Measurements from ENCODE around the gene GLI3.

DNA sequence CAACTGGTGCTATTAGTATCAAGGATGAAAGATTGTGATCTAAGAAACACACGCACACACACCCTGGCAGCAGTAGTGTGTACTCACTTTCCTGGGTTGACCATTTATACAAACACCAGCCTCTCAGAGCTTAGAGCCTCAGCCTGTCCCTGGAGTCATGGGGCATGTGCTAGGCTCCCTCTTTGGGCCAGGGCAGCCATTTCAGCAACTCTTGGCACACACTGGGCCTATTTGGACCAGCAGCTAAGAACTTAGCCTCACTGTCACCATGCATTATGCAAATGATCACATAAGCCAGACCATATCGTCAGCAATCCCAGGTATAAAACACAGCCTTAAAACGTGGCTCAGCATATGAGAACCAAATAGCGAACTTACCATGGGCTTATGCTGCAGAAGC lies 51.3 kb downstream of the GLI3 start:
- TF ChIP-seq, protein P1, sequence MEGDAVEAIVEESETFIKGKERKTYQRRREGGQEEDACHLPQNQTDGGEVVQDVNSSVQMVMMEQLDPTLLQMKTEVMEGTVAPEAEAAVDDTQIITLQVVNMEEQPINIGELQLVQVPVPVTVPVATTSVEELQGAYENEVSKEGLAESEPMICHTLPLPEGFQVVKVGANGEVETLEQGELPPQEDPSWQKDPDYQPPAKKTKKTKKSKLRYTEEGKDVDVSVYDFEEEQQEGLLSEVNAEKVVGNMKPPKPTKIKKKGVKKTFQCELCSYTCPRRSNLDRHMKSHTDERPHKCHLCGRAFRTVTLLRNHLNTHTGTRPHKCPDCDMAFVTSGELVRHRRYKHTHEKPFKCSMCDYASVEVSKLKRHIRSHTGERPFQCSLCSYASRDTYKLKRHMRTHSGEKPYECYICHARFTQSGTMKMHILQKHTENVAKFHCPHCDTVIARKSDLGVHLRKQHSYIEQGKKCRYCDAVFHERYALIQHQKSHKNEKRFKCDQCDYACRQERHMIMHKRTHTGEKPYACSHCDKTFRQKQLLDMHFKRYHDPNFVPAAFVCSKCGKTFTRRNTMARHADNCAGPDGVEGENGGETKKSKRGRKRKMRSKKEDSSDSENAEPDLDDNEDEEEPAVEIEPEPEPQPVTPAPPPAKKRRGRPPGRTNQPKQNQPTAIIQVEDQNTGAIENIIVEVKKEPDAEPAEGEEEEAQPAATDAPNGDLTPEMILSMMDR (IDR thresholded peaks at IDR 0.05): no peak
- no peak for TF ChIP-seq POLR2A (IDR thresholded peaks at IDR 0.05)
